ENCODE data around the gene RLBP1.

DNA sequence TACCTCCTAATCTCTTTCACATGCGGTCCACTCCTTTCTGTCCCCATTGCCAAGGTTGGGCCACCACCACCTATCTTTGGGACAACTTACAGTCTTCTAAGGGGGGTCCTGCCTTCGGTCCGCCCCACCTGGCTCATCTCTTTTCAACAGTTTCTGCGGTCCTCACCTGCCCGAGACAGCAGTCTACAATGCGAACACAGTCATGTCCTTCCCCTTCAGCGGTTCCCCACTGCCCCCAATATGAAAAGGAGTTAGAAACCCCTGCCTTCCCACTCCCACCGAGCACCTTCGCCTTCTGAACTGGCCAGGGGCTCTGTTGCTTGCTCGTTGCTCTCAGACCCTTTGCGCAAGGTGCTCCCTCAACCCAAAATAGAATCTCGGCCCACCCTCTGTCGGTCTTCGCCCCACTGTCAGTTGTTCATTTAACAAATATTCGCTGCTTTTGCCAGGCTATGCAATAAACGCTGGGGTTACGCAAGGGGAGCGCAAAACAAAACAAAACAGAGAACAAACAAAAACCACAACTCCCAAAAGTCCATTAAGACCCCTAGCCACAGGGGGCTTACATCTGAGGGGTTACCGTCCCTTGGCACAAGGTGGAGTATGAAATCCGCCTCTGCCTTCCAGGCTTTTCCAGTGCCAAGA lies 21.8 kb upstream of the RLBP1 start:
- no peak for TF ChIP-seq EZH2 (IDR thresholded peaks at IDR 0.05; ENCODE audit: low read depth, unreplicated experiment)
- TF ChIP-seq, protein P1, sequence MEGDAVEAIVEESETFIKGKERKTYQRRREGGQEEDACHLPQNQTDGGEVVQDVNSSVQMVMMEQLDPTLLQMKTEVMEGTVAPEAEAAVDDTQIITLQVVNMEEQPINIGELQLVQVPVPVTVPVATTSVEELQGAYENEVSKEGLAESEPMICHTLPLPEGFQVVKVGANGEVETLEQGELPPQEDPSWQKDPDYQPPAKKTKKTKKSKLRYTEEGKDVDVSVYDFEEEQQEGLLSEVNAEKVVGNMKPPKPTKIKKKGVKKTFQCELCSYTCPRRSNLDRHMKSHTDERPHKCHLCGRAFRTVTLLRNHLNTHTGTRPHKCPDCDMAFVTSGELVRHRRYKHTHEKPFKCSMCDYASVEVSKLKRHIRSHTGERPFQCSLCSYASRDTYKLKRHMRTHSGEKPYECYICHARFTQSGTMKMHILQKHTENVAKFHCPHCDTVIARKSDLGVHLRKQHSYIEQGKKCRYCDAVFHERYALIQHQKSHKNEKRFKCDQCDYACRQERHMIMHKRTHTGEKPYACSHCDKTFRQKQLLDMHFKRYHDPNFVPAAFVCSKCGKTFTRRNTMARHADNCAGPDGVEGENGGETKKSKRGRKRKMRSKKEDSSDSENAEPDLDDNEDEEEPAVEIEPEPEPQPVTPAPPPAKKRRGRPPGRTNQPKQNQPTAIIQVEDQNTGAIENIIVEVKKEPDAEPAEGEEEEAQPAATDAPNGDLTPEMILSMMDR (conservative IDR thresholded peaks at IDR 0.05; ENCODE audit: low read depth in 2 of 2): no peak
- TF ChIP-seq, protein P2, sequence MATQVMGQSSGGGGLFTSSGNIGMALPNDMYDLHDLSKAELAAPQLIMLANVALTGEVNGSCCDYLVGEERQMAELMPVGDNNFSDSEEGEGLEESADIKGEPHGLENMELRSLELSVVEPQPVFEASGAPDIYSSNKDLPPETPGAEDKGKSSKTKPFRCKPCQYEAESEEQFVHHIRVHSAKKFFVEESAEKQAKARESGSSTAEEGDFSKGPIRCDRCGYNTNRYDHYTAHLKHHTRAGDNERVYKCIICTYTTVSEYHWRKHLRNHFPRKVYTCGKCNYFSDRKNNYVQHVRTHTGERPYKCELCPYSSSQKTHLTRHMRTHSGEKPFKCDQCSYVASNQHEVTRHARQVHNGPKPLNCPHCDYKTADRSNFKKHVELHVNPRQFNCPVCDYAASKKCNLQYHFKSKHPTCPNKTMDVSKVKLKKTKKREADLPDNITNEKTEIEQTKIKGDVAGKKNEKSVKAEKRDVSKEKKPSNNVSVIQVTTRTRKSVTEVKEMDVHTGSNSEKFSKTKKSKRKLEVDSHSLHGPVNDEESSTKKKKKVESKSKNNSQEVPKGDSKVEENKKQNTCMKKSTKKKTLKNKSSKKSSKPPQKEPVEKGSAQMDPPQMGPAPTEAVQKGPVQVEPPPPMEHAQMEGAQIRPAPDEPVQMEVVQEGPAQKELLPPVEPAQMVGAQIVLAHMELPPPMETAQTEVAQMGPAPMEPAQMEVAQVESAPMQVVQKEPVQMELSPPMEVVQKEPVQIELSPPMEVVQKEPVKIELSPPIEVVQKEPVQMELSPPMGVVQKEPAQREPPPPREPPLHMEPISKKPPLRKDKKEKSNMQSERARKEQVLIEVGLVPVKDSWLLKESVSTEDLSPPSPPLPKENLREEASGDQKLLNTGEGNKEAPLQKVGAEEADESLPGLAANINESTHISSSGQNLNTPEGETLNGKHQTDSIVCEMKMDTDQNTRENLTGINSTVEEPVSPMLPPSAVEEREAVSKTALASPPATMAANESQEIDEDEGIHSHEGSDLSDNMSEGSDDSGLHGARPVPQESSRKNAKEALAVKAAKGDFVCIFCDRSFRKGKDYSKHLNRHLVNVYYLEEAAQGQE (IDR thresholded peaks at IDR 0.05; ENCODE audit: unreplicated experiment): no peak
- no peak for TF ChIP-seq EZH2phosphoT487 (IDR thresholded peaks at IDR 0.05; ENCODE audit: unreplicated experiment)
- TF ChIP-seq POLR2AphosphoS5 (IDR thresholded peaks at IDR 0.05; ENCODE audit: low read depth): no peak
- TF ChIP-seq JUNB (IDR thresholded peaks at IDR 0.05; ENCODE audit: unreplicated experiment): no peak
- no peak for TF ChIP-seq CREB1 (CRISPR knock-in tag; IDR thresholded peaks at IDR 0.05; ENCODE audit: low read depth)
- TF ChIP-seq, protein P3, sequence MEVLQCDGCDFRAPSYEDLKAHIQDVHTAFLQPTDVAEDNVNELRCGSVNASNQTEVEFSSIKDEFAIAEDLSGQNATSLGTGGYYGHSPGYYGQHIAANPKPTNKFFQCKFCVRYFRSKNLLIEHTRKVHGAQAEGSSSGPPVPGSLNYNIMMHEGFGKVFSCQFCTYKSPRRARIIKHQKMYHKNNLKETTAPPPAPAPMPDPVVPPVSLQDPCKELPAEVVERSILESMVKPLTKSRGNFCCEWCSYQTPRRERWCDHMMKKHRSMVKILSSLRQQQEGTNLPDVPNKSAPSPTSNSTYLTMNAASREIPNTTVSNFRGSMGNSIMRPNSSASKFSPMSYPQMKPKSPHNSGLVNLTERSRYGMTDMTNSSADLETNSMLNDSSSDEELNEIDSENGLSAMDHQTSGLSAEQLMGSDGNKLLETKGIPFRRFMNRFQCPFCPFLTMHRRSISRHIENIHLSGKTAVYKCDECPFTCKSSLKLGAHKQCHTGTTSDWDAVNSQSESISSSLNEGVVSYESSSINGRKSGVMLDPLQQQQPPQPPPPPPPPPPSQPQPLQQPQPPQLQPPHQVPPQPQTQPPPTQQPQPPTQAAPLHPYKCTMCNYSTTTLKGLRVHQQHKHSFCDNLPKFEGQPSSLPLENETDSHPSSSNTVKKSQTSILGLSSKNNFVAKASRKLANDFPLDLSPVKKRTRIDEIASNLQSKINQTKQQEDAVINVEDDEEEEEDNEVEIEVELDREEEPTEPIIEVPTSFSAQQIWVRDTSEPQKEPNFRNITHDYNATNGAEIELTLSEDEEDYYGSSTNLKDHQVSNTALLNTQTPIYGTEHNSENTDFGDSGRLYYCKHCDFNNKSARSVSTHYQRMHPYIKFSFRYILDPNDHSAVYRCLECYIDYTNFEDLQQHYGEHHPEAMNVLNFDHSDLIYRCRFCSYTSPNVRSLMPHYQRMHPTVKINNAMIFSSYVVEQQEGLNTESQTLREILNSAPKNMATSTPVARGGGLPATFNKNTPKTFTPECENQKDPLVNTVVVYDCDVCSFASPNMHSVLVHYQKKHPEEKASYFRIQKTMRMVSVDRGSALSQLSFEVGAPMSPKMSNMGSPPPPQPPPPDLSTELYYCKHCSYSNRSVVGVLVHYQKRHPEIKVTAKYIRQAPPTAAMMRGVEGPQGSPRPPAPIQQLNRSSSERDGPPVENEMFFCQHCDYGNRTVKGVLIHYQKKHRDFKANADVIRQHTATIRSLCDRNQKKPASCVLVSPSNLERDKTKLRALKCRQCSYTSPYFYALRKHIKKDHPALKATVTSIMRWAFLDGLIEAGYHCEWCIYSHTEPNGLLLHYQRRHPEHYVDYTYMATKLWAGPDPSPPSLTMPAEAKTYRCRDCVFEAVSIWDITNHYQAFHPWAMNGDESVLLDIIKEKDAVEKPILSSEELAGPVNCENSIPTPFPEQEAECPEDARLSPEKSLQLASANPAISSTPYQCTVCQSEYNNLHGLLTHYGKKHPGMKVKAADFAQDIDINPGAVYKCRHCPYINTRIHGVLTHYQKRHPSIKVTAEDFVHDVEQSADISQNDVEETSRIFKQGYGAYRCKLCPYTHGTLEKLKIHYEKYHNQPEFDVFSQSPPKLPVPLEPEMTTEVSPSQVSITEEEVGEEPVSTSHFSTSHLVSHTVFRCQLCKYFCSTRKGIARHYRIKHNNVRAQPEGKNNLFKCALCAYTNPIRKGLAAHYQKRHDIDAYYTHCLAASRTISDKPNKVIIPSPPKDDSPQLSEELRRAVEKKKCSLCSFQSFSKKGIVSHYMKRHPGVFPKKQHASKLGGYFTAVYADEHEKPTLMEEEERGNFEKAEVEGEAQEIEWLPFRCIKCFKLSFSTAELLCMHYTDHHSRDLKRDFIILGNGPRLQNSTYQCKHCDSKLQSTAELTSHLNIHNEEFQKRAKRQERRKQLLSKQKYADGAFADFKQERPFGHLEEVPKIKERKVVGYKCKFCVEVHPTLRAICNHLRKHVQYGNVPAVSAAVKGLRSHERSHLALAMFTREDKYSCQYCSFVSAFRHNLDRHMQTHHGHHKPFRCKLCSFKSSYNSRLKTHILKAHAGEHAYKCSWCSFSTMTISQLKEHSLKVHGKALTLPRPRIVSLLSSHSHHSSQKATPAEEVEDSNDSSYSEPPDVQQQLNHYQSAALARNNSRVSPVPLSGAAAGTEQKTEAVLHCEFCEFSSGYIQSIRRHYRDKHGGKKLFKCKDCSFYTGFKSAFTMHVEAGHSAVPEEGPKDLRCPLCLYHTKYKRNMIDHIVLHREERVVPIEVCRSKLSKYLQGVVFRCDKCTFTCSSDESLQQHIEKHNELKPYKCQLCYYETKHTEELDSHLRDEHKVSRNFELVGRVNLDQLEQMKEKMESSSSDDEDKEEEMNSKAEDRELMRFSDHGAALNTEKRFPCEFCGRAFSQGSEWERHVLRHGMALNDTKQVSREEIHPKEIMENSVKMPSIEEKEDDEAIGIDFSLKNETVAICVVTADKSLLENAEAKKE (CRISPR knock-in tag; IDR thresholded peaks at IDR 0.05): no peak
- TF ChIP-seq, protein P4, sequence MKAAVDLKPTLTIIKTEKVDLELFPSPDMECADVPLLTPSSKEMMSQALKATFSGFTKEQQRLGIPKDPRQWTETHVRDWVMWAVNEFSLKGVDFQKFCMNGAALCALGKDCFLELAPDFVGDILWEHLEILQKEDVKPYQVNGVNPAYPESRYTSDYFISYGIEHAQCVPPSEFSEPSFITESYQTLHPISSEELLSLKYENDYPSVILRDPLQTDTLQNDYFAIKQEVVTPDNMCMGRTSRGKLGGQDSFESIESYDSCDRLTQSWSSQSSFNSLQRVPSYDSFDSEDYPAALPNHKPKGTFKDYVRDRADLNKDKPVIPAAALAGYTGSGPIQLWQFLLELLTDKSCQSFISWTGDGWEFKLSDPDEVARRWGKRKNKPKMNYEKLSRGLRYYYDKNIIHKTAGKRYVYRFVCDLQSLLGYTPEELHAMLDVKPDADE (IDR thresholded peaks at IDR 0.05): no peak
- TF ChIP-seq NANOG (IDR thresholded peaks at IDR 0.05; ENCODE audit: borderline replicate concordance): no peak
- TF ChIP-seq ZNF114 (CRISPR knock-in tag; IDR thresholded peaks at IDR 0.05): no peak
